ENCODE results near the gene CCDC12.

DNA sequence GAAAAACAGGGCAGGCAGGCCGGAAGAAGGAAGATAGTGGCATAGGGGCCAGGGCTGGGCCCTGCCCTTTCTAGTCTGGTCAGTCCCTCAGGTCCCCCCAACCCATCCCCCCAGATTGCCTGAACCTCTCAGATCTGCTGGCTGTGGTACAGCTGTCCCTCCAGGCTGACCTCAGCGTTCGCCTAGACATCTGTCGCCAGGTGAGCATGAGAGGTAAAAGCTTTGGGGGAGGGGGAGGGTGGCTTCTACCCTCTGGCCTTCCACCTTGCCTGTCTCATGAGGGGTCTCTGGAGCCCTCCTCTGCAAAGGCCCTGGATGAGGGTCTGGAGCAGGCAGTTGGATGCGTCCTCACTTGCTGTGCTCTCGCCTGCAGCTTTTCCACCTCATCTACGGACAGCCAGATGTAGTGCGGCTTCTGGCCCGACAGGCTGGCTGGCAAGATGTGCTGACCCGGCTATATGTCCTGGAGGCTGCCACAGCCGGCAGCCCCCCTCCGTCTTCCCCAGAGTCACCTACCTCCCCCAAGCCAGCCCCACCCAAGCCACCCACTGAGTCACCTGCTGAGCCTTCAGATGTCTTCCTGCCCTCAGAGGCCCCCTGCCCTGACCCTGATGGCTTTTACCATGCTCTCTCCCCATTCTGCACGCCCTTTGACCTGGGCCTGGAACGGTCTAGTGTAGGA, 23.1 kb upstream of the CCDC12 start:
- TF ChIP-seq POLR2AphosphoS5 (IDR thresholded peaks at IDR 0.05; ENCODE audit: borderline replicate concordance, low read depth, low read length) (no peak), EZH2 (IDR thresholded peaks at IDR 0.05) (no peak), FOXP2 (optimal IDR thresholded peaks at IDR 0.05; ENCODE audit: control extremely low read depth, extremely low read length, insufficient read depth) (no peak)

Measured in SK-N-MC (cell line).